ENCODE measurements around the gene ZG16.
A peak's percentile ranks its signal among the peaks of the same experiment; 100 is the strongest.
"Not testable (repeated sequence)": the region's sequence is repeated elsewhere in the genome, so short reads cannot be mapped to it uniquely, and the experiment has no call there.

The ZG16 gene

DNA sequence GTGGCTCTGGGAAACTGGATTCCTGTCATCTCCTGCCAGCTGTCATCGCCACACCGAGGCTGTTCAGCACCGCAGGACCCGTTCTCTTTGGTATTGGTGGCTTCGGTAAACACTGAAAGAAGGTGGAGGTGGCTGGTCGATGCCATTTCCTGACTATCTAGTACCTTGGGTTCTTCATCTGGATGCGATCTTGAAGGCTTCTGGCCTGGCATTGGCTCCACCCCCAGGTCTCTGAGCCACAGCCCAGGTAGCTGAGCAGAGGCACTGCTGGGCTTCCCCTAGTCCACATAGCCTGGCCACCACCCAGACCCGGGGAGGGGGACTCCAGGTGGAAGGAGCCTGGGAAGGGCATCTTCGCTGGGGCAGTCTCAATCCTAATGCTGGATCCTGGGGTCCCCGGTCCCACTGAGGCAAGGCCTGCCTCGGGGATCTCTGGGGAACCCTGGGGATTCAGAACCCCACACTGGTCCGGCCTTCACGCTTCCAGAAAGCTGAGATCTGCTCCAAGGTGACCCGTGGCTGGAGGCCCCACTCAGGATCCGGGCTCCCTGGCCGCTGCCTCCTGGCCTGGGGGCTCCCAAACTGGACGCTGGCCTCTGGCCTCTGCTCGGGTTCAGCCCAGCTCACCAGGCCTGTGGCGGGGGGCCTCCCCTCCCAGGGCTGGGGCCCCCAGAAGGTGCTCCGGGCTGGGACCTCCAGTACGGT lies 34.1 kb upstream of the ZG16 start:
- Mint-ChIP-seq H3K4me1 (ENCODE audit: low read depth) (peaks cover 51% of the 10 kb centered on the region), H3K27me3 (ENCODE audit: low read depth) (no peaks in the 10 kb centered on the region), H3K4me3 (peak overlapping the region; percentile 65), H3K36me3 (ENCODE audit: low read depth) (peaks cover 56% of the 10 kb centered on the region), H3K27ac (peak overlapping the region; percentile 58), H3K9me3 (no peaks in the 10 kb centered on the region)

DNA sequence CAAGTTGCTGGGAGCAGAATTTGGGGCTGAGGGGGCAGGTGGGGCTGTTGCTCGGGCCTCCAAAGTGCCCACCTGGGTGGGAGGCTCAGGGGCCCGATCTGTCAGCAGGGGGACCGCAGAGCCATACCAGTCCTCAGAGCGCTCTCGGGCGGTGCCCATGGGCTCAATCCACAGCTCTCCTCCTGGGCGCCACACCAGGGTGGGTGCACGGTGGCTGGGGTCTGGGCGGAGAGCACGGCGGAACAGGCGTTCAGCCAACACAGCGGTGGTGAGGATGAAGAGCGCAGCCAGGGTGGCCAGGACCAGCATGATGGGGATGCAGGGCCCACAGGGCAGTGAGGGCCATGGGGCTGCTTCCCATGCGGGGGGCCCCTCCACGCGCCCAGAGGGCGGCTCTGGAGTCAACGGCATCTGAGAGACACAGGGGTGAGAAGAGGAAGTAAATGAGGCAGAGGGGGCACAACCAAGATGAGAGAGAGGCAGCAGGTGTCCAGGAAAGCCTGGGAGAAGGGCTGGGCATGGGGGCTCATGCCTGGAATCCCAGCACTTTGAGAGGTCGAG lies 33.4 kb upstream of the ZG16 start:
- H3K36me3 Mint-ChIP-seq (ENCODE audit: low read depth): peaks cover 56% of the 10 kb centered on the region
- peak overlapping the region; percentile 96 for H3K27ac Mint-ChIP-seq
- H3K9me3 Mint-ChIP-seq: no peaks in the 10 kb centered on the region
- peak overlapping the region; percentile 100 for H3K4me3 Mint-ChIP-seq
- no peaks in the 10 kb centered on the region for H3K27me3 Mint-ChIP-seq (ENCODE audit: low read depth)
- H3K4me1 Mint-ChIP-seq (ENCODE audit: low read depth): peaks cover 48% of the 10 kb centered on the region

DNA sequence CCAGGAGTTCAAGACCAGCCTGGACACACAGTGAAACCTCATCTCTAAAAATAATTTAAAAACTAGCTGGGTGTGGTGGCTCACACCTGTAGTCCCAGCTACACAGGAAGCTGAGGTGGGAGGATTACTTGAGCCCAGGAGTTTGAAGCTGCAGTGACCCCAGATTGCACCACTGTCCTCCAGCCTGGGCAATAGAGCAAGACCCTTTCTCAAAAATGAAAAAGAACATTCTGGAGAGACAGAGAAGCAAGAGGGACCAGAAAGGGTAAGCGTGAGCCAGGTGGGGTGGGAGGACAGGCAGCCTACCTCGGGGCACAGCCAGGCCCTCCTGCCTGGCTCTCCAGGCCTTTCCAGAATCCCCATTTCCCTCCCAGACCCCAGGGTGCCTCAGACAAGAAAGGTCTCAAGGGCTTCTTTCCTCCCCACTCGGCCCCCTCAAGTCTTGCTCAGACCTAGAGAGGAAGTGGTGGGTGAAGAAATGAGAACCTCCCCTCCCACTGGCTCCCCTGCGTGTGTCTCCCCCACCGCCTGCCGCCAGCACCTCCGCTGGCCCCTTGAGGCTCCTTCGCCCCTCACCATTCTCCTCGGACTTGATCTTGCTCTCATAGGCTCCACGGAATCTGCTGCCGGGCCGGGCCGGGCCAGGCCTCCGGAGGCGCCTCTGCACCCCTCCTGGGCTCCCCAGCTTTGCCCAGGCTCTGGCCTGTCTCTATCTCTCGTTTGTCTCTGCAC lies 32.8 kb upstream of the ZG16 start:
- no peaks in the 10 kb centered on the region for H3K9me3 Mint-ChIP-seq
- peak overlapping the region; percentile 96 for H3K27ac Mint-ChIP-seq
- H3K27me3 Mint-ChIP-seq (ENCODE audit: low read depth): no peaks in the 10 kb centered on the region
- H3K36me3 Mint-ChIP-seq (ENCODE audit: low read depth): peaks cover 50% of the 10 kb centered on the region
- peak overlapping the region; percentile 100 for H3K4me3 Mint-ChIP-seq
- H3K4me1 Mint-ChIP-seq (ENCODE audit: low read depth): peaks cover 42% of the 10 kb centered on the region

DNA sequence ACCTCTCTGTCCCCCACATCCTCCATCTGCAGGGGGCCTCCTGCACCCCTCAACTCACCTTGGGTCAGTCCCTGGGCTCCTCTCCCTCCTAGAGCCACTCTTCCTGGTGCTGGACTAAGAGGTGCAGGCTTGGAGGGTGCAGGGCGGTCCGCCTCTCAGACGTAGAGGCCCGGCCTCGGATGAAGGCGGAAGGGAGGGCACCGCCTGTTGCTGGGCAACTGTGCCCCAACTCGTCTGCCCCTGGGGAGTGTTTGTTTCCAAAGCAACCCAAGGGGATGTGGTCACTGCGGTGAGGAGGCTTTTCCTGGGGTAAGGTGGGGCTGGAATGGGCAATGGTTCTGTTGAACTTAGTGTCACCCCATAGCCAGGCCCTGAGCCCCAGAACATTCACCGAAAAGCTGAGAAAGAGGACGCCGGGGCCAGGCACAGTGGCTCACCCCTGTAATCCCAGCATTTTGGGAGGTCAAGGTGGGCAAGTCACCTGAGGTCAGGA lies 32.2 kb upstream of the ZG16 start, which contains the start of gene C16orf54:
Gene C16orf54 (minus strand): TSS at position 138 of the 493 bp plus-strand sequence. CDS start 1,039 bp downstream, outside the sequence.
- Mint-ChIP-seq H3K9me3 (no peaks in the 10 kb centered on the region), H3K4me1 (ENCODE audit: low read depth) (peaks cover 37% of the 10 kb centered on the region), H3K4me3 (peak within 1 kb of the TSS; percentile 100), H3K36me3 (ENCODE audit: low read depth) (peaks cover 48% of the 10 kb centered on the region), H3K27ac (peak within 1 kb of the TSS; percentile 96), H3K27me3 (ENCODE audit: low read depth) (no peaks in the 10 kb centered on the region)

DNA sequence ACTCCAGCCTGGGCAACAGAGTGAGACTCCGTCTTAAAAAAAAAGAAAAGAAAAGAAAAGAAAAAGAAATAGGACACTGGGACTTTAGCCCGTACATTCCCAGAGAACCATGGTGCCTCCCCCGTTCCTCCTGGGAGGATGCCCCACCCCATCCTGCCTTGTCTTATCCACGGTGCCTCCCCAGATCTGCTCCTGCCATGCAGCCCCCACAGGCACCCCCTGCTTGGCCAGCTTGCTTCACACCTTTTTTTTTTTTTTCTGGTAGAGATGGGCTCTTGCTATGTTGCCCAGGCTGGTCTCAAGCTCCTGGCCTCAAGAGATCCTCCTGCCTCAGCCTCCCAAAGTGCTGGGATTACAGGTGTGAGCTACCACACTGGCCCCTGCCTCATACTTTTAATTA lies 31.5 kb upstream of the ZG16 start:
- Mint-ChIP-seq H3K4me1 (ENCODE audit: low read depth) (peaks cover 31% of the 10 kb centered on the region), H3K36me3 (ENCODE audit: low read depth) (peaks cover 42% of the 10 kb centered on the region), H3K27ac (peak overlapping the region; percentile 96), H3K4me3 (peak overlapping the region; percentile 100)
- not testable (repeated sequence) for H3K9me3 Mint-ChIP-seq; H3K27me3 Mint-ChIP-seq (ENCODE audit: low read depth)

DNA sequence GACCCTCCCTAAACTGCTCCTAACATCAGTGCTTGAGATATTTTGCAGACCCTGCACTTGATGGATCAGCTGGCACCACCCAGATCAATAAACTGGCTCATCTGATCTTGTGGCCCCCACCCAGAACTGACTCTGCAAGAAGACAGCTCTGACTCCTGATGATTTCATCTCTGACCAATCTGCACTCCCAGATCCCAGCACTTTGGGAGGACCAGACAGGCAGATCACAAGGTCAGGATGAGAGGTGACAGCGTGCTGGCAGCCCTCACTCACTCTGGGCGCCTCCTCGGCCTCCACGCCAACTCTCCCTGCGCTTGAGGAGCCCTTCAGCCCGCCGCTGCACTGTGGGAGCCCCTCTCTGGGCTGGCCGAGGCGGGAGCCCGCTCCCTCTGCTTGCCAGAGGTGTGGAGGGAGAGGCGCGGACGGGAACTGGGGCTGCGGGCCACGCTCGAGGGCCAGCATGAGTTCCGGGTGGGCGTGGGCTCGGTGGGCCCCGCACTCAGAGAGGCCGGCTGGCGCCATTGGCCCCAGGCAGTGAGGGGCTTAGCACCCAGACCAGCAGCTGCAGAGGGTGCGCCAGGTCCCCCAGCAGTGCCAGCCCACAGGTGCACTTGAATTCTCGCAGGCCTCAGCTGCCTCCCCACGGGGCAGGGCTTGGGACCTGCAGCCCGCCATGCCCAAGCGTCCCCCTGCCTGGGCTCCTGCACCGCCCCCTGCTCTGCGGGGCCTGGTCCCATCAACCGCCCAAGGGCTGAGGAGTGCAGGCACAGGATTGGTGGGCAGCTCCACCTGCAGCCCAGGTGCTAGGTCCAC lies 29.9 kb upstream of the ZG16 start:
- Mint-ChIP-seq H3K4me3 (no peak overlapping the region), H3K27me3 (ENCODE audit: low read depth) (no peaks in the 10 kb centered on the region), H3K36me3 (ENCODE audit: low read depth) (peaks cover 31% of the 10 kb centered on the region), H3K27ac (peak overlapping the region; percentile 41), H3K4me1 (ENCODE audit: low read depth) (peaks cover 26% of the 10 kb centered on the region), H3K9me3 (no peaks in the 10 kb centered on the region)

DNA sequence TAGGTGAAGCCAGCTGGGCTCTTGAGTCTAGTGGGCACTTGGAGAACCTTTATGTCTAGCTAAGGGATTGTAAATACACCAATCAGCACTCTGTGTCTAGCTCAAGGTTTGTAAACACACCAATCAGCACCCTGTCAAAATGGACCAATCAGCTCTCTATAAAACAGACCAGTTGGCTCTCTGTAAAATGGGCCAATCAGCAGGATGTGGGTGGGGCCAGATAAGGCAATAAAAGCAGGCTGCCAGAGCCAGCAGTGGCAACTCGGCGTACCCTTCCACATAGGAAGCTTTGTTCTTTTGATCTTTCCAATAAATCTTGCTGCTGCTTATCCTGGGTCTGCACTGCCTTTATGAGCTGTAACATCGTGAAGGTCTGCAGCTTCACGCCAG lies 29.3 kb upstream of the ZG16 start:
- Mint-ChIP-seq H3K4me1 (ENCODE audit: low read depth) (peaks cover 24% of the 10 kb centered on the region), H3K36me3 (ENCODE audit: low read depth) (peaks cover 24% of the 10 kb centered on the region)
- not testable (repeated sequence) for H3K27ac Mint-ChIP-seq; H3K4me3 Mint-ChIP-seq; H3K9me3 Mint-ChIP-seq; H3K27me3 Mint-ChIP-seq (ENCODE audit: low read depth)

DNA sequence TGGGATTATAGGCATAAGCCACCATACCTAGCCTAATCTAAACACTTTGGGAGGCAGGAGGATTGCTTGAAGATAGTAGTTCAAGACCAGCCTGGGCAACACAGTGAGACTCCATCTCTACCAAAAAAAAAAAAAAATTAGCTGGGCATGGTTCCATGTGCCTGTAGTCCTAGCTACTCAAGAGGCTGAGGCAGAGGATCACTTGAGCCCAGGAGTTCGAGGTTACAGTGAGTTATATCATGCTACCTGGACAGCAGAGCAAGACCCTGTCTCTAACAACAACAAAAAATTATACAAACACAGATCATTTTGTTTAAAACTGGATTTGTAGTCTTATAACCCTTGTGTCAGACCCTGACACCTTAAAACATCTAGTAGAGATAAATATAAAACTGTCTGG lies 24.5 kb upstream of the ZG16 start:
- Mint-ChIP-seq H3K4me1 (ENCODE audit: low read depth) (peaks cover 11% of the 10 kb centered on the region), H3K4me3 (no peak overlapping the region), H3K9me3 (no peaks in the 10 kb centered on the region), H3K27ac (no peak overlapping the region), H3K27me3 (ENCODE audit: low read depth) (no peaks in the 10 kb centered on the region), H3K36me3 (ENCODE audit: low read depth) (peaks cover 5% of the 10 kb centered on the region)

DNA sequence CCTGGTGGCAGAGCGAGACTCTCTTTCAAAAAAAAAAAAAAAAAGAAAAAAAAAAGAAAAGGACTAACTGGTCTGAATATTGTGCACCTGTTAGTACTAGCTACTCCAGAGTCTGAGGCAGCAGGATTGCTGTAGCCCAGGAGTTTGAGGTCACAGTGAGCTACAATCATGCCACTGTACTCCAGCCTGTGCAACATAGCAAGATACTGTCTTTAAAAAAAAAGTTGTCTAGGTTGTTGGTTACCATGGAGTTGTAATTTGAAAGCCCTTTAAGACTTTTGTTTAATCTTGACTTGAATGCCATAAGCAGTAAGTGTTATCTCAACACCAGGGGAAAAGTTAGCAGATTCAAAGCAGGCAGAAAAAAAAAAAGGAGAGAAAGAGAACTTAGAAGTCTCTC lies 21.4 kb upstream of the ZG16 start:
- Mint-ChIP-seq H3K36me3 (ENCODE audit: low read depth) (no peaks in the 10 kb centered on the region), H3K4me3 (no peak overlapping the region), H3K4me1 (ENCODE audit: low read depth) (peaks cover 9% of the 10 kb centered on the region), H3K27ac (no peak overlapping the region), H3K9me3 (no peaks in the 10 kb centered on the region), H3K27me3 (ENCODE audit: low read depth) (no peaks in the 10 kb centered on the region)

DNA sequence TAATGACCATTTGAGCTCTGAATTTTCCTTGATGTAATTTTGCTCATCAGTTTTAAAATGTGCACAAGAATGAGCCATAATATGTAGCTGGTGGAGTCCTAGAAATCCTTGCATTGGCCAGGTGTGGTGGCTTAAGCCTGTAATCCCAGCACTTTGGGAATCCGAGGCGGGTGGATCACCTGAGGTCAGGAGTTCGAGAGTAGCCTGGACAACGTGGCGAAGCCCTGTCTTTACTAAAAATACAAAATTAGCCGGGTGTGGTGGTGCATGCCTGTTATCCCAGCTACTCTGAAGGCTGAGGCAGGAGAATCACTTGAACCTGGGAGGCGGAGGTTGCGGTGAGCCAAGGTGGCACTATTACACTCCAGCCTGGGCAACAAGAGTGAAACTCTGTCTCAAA lies 21.0 kb upstream of the ZG16 start:
- H3K27ac Mint-ChIP-seq; H3K4me1 Mint-ChIP-seq (ENCODE audit: low read depth); H3K36me3 Mint-ChIP-seq (ENCODE audit: low read depth); H3K27me3 Mint-ChIP-seq (ENCODE audit: low read depth); H3K4me3 Mint-ChIP-seq; H3K9me3 Mint-ChIP-seq: not testable (repeated sequence)

DNA sequence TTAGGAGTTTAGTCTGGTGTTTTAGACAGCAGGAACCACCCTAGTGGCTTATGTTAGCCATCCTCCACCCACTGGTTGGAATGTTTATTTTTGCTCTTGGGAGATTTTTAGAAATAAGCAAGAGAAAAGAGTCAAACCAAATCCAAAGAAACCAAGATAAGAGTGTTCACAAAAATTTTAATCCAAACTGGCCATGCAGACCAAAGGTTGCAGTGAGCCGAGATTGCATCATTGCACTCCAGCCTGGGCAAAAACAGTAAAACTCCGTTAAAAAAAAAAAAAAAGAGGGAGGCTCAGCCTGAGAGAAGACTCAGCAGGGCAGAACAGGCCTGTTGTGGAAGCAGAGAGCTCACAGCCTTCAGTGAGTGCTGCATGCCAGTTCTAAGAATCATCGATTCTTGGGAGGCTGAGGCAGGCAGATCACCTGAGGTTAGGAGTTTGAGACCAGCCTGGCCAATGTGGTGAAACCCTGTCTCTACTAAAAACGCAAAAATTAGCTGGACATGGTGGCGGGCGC lies 20.0 kb upstream of the ZG16 start:
- no peak overlapping the region for H3K27ac Mint-ChIP-seq
- peaks cover 2% of the 10 kb centered on the region for H3K27me3 Mint-ChIP-seq (ENCODE audit: low read depth)
- H3K4me3 Mint-ChIP-seq: no peak overlapping the region
- H3K4me1 Mint-ChIP-seq (ENCODE audit: low read depth): peaks cover 9% of the 10 kb centered on the region
- no peaks in the 10 kb centered on the region for H3K9me3 Mint-ChIP-seq
- H3K36me3 Mint-ChIP-seq (ENCODE audit: low read depth): no peaks in the 10 kb centered on the region

DNA sequence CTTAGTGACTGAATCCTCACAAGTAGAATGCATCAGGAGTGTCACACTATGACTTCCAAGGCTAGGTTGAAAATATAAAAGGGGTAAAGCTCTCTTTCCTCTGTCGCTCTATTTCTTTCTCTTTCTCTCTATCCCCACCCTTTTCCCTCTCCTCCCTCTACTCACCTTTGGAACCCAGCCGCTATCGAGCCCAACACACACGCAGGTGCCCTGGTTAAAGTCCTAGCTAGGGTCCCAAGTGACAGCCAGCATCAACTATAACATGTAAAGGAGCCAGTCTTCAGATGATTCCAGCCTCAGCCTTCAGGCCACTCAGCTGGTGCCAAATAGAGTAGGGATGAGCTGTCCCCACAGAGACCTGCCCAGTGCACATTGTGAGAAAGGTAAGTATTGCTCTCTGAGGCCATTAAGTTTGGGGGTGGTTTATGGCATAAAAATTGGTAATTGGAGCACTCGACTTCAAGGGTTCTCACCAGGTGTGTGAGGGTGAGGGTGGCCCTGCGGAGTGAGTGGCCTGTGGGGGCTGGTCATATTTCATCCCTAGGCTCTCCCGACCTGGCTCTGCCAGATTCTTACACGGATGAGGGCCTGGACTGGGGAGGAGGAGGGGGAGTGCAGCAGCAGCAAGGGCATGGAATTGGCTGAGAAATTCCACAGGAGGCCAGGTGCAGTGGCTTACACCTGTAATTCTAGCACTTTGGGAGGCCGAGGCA lies 17.3 kb upstream of the ZG16 start:
- no peak overlapping the region for H3K4me3 Mint-ChIP-seq

DNA sequence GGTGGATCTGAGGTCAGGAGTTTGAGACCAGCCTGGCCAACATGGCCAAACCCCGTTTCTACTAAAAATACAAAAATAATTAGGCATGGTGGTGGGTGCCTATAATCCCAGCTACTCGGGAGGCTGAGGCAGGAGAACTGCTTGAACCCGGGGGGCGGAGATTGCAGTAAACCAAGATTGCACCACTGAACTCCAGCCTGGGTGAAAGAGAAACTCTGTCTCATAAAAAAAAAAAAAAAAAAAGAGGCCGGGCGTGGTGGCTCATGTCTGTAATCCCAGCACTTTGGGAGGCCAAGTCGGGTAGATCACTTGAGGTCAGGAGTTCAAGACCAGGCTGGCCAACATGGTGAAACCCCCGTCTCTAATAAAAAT lies 16.8 kb upstream of the ZG16 start:
- H3K4me3 Mint-ChIP-seq; H3K4me1 Mint-ChIP-seq (ENCODE audit: low read depth); H3K27ac Mint-ChIP-seq; H3K9me3 Mint-ChIP-seq; H3K36me3 Mint-ChIP-seq (ENCODE audit: low read depth): not testable (repeated sequence)
- H3K27me3 Mint-ChIP-seq (ENCODE audit: low read depth): peaks cover 10% of the 10 kb centered on the region

More for the DNA sequence above, 17.3 kb upstream of the ZG16 start:
- Mint-ChIP-seq H3K27me3 (ENCODE audit: low read depth) (peaks cover 10% of the 10 kb centered on the region), H3K27ac (no peak overlapping the region), H3K36me3 (ENCODE audit: low read depth) (no peaks in the 10 kb centered on the region), H3K4me1 (ENCODE audit: low read depth) (peaks cover 3% of the 10 kb centered on the region), H3K9me3 (no peaks in the 10 kb centered on the region)

DNA sequence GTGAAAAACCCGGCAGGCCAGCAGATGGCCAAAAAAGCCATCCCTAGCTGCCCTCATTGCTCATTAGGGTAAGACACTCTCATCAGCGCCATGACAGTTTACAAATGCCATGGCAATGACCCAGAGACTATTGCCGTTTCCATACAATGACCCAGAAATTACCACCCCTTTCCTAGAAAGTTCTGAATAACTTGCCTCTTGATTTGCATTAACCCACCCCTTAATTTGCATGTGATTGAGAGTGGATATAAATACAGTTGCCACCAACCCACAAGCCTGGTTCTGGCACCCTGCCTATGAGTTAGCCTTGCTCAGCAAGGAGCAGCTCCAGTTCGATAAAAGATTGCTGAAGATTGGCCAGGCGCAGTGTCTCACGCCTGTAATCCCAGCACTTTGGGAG lies 16.2 kb upstream of the ZG16 start:
- no peaks in the 10 kb centered on the region for H3K4me1 Mint-ChIP-seq (ENCODE audit: low read depth)
- H3K9me3 Mint-ChIP-seq: no peaks in the 10 kb centered on the region
- no peak overlapping the region for H3K4me3 Mint-ChIP-seq
- no peak overlapping the region for H3K27ac Mint-ChIP-seq
- no peaks in the 10 kb centered on the region for H3K36me3 Mint-ChIP-seq (ENCODE audit: low read depth)
- H3K27me3 Mint-ChIP-seq (ENCODE audit: low read depth): peaks cover 10% of the 10 kb centered on the region

All from T-helper 1 cell treated with Interleukin-12 subunit alpha and Interleukin-12 subunit beta and Interleukin-4 antibody, amounts not matched to agents 30 μg/mL and 1 μg/mL, for 36 hours (primary cell).